SK-N-MC (cell line): ENCODE results near the gene UBL3.

Experiments used
- EZH2 ChIP-seq: fragments of 200-600 bp; sonication (generic); IDR thresholded peaks from one replicate; pipeline ENCODE4 v1.6.1; 2017; ENCODE audit warnings: antibody characterized with exemption
- POLR2AphosphoS5 ChIP-seq: IDR thresholded peaks from 2 replicates; pipeline ENCODE4 v1.6.1; 2012; ENCODE audit warnings: mild to moderate bottlenecking, low read depth, low read length, borderline replicate concordance

GRCh38 chr13:29756506-29756905, 93.9 kb downstream of the UBL3 start:
- TF ChIP-seq EZH2 (no peak), POLR2AphosphoS5 (no peak)
